GM18526 (cell line): ENCODE results near the gene OPRL1.

Source experiments
- POLR2A ChIP-seq: IDR thresholded peaks from 3 replicates; pipeline ENCODE4 v1.6.1; 2011; ENCODE audit not compliant: insufficient read length; ENCODE audit errors: extremely low read depth

The OPRL1 gene

GRCh38 chr20:64108731-64109681 is 29.1 kb downstream of the OPRL1 start:
- TF ChIP-seq POLR2A = no peak

- TF ChIP-seq POLR2A = no peak
These were observed 30.0 kb downstream of the OPRL1 start for GRCh38 chr20:64109831-64110391.

GRCh38 chr20:64110411-64111068 is 30.7 kb downstream of the OPRL1 start:
- TF ChIP-seq POLR2A = no peak

- TF ChIP-seq POLR2A = no peak
These were observed 32.2 kb downstream of the OPRL1 start for GRCh38 chr20:64111841-64112641.

- TF ChIP-seq POLR2A = no peak
These were observed 33.0 kb downstream of the OPRL1 start for GRCh38 chr20:64112691-64113443.

- TF ChIP-seq POLR2A = no peak
These were observed 33.5 kb downstream of the OPRL1 start for GRCh38 chr20:64113444-64113775.

- TF ChIP-seq POLR2A = no peak
These were observed 34.0 kb downstream of the OPRL1 start for GRCh38 chr20:64113796-64114355.

GRCh38 chr20:64114356-64114971 is 34.6 kb downstream of the OPRL1 start:
- no peak for TF ChIP-seq POLR2A

GRCh38 chr20:64115171-64115911 is 35.5 kb downstream of the OPRL1 start:
- TF ChIP-seq POLR2A = no peak

- no peak for TF ChIP-seq POLR2A
These were observed 36.1 kb downstream of the OPRL1 start for GRCh38 chr20:64116016-64116415.

GRCh38 chr20:64116541-64117431 is 36.9 kb downstream of the OPRL1 start:
- TF ChIP-seq POLR2A = no peak

GRCh38 chr20:64119301-64119680 is 39.4 kb downstream of the OPRL1 start:
- TF ChIP-seq POLR2A = no peak
